IPS DF 4.7 (cell line): ENCODE measurements around the gene ABI3BP.
"Not testable (repeated sequence)": the region's sequence is repeated elsewhere in the genome, so short reads cannot be mapped to it uniquely, and the experiment has no call there.

Experiments used
- DNase-seq: peaks from one replicate; pipeline ENCODE4 v3.0.0-alpha.2; 2013; ENCODE audit warnings: low spot score; ENCODE audit errors: extremely low read depth

Gene ABI3BP

GRCh38 chr3:100953103-100953502 is 40.1 kb downstream of the ABI3BP start:
- no peak for DNase-seq

GRCh38 chr3:100947119-100947518 is 46.1 kb downstream of the ABI3BP start:
- DNase-seq: no peak

- not testable (repeated sequence) for DNase-seq
These were observed 47.1 kb downstream of the ABI3BP start for GRCh38 chr3:100946096-100946495.

- DNase-seq: no peak
These were observed 51.8 kb downstream of the ABI3BP start for GRCh38 chr3:100941451-100941850.

- DNase-seq: no peak
These were observed 52.2 kb downstream of the ABI3BP start for GRCh38 chr3:100941041-100941440.

DNA sequence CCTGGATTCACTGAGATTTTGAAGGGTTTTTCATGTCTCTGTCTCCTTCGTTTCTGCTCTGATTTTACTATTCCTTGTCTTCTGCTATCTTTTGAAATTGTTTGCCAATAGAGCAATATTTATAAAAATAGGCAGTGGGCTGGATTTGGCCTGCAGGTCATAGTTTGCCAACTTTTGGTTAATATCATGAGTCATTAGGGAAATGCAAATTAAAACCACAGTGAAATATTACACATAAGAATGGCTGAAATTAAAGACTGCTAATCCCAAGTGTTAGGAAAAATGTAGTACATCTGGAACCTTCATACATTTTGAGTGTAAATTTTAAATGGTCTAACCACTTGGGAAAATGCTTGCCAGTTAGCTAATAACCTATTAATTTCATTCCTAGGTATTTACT is 56.3 kb downstream of the ABI3BP start:
- no peak for DNase-seq

DNA sequence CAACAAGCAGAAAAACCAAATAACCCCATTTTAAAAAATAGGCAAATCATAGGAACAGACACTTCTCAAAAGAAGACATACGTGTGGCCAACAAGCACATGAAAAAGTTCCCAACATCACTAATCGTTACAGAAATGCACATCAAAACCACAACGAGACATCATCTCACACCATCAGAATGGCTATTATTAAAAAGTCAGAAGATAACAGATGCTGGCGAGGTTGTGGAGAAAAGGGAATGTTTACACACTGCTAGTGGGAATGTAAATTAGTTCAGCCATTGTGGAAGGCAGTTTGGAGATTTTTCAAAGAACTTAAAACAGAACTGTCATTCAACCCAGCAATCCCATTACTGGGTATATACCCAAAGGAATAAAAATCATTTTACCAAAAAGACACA is 60.7 kb downstream of the ABI3BP start:
- no peak for DNase-seq

GRCh38 chr3:100928638-100929428 is 64.4 kb downstream of the ABI3BP start:
- no peak for DNase-seq

DNA sequence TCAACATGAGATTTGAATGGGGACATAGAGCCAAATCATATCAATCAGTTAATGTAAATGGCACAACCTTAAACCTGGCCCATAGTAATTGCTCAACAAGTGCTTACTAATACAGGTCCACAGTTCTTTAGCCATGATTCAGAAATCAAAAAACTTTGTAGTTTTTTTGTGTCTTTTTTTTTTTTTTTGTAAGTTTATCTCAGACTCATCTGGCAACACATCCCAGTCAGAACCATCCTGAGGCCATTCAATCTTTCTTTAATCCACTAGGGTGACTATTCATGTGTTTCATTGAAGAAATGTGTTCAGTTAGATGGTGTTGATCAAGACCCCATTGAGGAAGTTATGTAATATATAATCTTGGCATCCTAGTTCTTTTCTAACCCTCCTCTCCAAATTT is 65.4 kb downstream of the ABI3BP start:
- no peak for DNase-seq

GRCh38 chr3:100915706-100916495 is 77.3 kb downstream of the ABI3BP start:
- no peak for DNase-seq

GRCh38 chr3:100913870-100914648 is 79.2 kb downstream of the ABI3BP start:
- no peak for DNase-seq

- no peak for DNase-seq
These were observed 80.2 kb downstream of the ABI3BP start for GRCh38 chr3:100912976-100913545.

GRCh38 chr3:100912571-100912970 is 80.7 kb downstream of the ABI3BP start:
- no peak for DNase-seq

GRCh38 chr3:100911956-100912355 is 81.3 kb downstream of the ABI3BP start:
- no peak for DNase-seq

DNA sequence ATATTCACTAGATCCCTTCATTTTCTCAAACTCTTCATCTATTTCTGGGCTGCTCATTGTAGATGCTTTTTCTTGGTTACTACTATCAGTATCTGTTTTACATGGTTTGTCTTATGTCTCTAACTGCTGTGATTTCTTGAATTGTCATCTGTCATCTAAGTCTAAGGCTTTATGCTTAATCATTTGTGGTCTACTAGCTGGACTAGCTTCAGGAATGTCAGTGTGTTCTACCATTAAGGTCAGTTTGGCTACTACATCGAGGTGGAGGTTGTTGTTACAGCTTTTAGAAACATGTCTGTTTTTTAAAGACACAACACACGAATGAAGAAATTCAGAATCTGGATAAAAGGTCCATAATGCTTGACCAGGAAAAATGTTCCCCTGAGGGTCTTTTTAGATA is 82.2 kb downstream of the ABI3BP start:
- DNase-seq: no peak

- no peak for DNase-seq
These were observed 90.6 kb downstream of the ABI3BP start for GRCh38 chr3:100902572-100902971.

DNA sequence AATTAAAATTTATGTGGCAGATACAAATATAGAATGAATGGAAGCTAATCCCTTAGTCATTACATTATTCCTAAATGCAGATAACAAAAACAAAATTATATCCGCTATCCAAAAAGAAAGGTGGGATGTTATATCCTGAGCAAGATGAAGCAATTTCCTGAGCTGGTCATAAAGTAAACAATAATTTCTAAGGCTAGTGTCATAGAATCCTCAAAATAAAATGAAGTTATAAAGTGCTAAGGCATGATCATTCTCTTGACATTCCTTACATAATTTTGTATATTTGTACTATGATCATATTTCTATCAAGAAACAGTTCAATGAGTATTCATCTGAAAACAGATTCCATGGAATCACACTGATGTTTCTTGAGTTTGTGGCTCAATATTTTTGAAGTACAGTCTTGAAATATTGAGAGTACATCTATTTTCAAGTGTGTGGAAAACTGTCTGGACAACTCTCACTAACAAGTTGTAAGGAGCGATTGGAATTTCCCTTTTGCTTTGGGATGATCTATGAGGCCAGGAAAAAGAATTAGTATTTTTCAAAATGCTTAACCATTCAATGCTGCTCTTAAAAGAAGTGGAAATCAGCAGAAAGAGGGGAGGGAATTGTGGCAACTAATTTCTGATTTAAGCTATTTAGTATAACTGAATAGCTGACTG is 92.4 kb downstream of the ABI3BP start:
- DNase-seq: no peak

- no peak for DNase-seq
These were observed 93.7 kb downstream of the ABI3BP start for GRCh38 chr3:100899440-100900091.

GRCh38 chr3:100898681-100899080 is 94.5 kb downstream of the ABI3BP start:
- DNase-seq: no peak

DNA sequence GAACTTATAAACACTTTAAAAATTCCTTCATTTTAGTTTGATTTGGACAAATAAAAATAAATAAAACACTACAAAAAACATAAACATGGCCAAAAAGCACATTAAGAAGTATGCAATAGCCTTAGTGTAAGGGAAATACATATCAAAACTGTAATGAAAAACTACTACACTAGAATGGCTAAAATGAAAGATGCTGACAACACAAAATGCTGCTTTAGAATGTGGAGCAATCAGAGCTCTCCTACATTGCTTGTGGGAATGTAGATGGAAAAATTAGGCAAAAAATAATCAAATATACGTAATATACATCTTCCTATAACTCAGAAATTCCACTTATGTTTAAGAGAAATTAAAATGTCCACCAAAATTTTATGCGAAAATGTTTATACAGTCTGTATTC is 96.2 kb downstream of the ABI3BP start:
- DNase-seq: no peak

DNA sequence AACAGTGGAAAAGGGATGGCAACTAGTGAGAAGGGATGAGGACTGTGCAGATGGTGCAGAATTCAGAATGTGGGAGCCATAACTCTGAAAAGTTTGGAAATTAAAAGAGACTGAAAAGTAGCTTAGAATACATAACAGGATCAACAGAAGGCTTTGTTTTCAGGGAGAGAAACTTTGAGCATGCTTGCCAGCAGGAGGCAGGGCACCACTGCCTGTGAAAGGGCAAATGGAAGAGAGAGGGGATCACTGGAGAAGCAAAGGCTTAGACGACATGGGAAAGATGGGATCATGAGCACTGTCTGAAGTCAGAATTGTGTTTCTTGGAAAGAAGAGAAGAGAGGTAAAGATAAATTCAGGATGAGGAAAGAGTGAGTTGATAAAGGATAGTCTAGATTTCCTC is 99.6 kb downstream of the ABI3BP start:
- DNase-seq: peak; percentile 22
